GM23338 (cell line): ENCODE data around the gene ASAH2B.
"Not testable (repeated sequence)": the region's sequence is repeated elsewhere in the genome, so short reads cannot be mapped to it uniquely, and the experiment has no call there.

ENCODE experiments used
- CTCF ChIP-seq, 2 experiments: fragments of 200-600 bp in 1 of 2; sonication (generic) in 1 of 2; conservative IDR thresholded peaks; 2 replicates each; pipeline versions ENCODE4 v1.5.1 to v1.6.1; 2016 to 2017; ENCODE audit warnings: antibody characterized with exemption in 2 of 2, low read depth in 2 of 2, mild to moderate bottlenecking in 2 of 2, moderate library complexity in 1 of 2
- ETS1 ChIP-seq: IDR thresholded peaks from 2 replicates; pipeline ENCODE4 v1.6.1; 2016; ENCODE audit warnings: antibody characterized with exemption
- EZH2 ChIP-seq: fragments of 200-600 bp; sonication (generic); IDR thresholded peaks from one replicate; pipeline ENCODE4 v1.8.0; 2017; ENCODE audit warnings: antibody characterized with exemption, mild to moderate bottlenecking, low read depth; ENCODE audit not compliant: unreplicated experiment
- EZH2phosphoT487 ChIP-seq: fragments of 200-600 bp; sonication (generic); IDR thresholded peaks from one replicate; pipeline ENCODE4 v1.8.1; 2018; ENCODE audit warnings: antibody characterized with exemption; ENCODE audit not compliant: unreplicated experiment
- JUNB ChIP-seq: IDR thresholded peaks from one replicate; pipeline ENCODE4 v1.6.1; 2016; ENCODE audit warnings: antibody characterized with exemption; ENCODE audit not compliant: unreplicated experiment
- POLR2AphosphoS5 ChIP-seq: IDR thresholded peaks from 2 replicates; pipeline ENCODE4 v1.6.1; 2016; ENCODE audit warnings: antibody characterized with exemption, low read depth
- REST ChIP-seq: IDR thresholded peaks from one replicate; pipeline ENCODE4 v1.6.1; 2018; ENCODE audit warnings: antibody characterized with exemption; ENCODE audit not compliant: unreplicated experiment
- STAT1 ChIP-seq: IDR thresholded peaks from one replicate; pipeline ENCODE4 v1.6.1; 2016; ENCODE audit warnings: antibody characterized with exemption; ENCODE audit not compliant: unreplicated experiment

- not testable (repeated sequence) for TF ChIP-seq CTCF (conservative IDR thresholded peaks at IDR 0.05; ENCODE audit: low read depth in 2 of 2); STAT1; REST; POLR2AphosphoS5; ETS1; JUNB; EZH2; EZH2phosphoT487
Observed at GRCh38 chr10:50772042-50772441, 32.3 kb downstream of the ASAH2B start.
